ENCODE data around the gene GLRA3.

The GLRA3 gene

GRCh38 chr4:174859904-174860303, 30.9 kb upstream of the GLRA3 start:
- Histone ChIP-seq H3K4me3 (replicated peaks; ENCODE audit: low read depth, low read length) (no peak overlapping the region), H3K27me3 (replicated peaks; ENCODE audit: control insufficient read depth, insufficient read depth, low read length) (no peaks in the 10 kb centered on the region), H3K36me3 (ENCODE audit: control insufficient read depth, insufficient read depth, low read length) (no peaks in the 10 kb centered on the region)
- no peak for DNase-seq (ENCODE audit: extremely low read depth, insufficient read length)
- TF ChIP-seq CTCF (IDR thresholded peaks at IDR 0.05; ENCODE audit: insufficient read depth, low read length, poor library complexity, severe bottlenecking) = no peak

- no peak for DNase-seq (ENCODE audit: extremely low read depth, insufficient read length)
- TF ChIP-seq CTCF (IDR thresholded peaks at IDR 0.05; ENCODE audit: insufficient read depth, low read length, poor library complexity, severe bottlenecking) = no peak
- no peak overlapping the region for H3K4me3 ChIP-seq (replicated peaks; ENCODE audit: low read depth, low read length)
- H3K27me3 ChIP-seq (replicated peaks; ENCODE audit: control insufficient read depth, insufficient read depth, low read length) = no peaks in the 10 kb centered on the region
- no peaks in the 10 kb centered on the region for H3K36me3 ChIP-seq (ENCODE audit: control insufficient read depth, insufficient read depth, low read length)
Observed at GRCh38 chr4:174856926-174857800, 28.1 kb upstream of the GLRA3 start.

DNA sequence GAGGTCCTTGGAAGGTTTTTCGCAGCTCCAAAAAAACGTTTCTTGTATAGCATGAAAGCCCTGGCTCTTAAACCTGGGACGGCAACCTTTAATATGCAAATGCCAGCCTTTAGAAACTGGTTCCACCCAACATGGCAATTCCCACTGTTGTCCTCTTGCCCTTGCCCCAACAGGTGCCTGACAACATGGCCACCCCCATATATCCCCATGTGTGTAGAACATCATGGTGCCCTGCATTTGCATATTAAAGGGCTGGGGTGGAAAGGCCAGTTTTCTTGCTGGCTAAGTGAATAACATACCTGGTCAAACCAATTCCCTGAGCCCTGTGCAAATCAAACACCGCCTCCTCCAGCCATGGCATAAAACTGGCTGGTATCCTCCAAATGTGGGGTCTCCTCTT, 26.0 kb upstream of the GLRA3 start:
- no peak for DNase-seq (ENCODE audit: extremely low read depth, insufficient read length)
- Histone ChIP-seq H3K36me3 (ENCODE audit: control insufficient read depth, insufficient read depth, low read length) (no peaks in the 10 kb centered on the region), H3K27me3 (replicated peaks; ENCODE audit: control insufficient read depth, insufficient read depth, low read length) (no peaks in the 10 kb centered on the region), H3K4me3 (replicated peaks; ENCODE audit: low read depth, low read length) (no peak overlapping the region)
- no peak for TF ChIP-seq CTCF (IDR thresholded peaks at IDR 0.05; ENCODE audit: insufficient read depth, low read length, poor library complexity, severe bottlenecking)

- Histone ChIP-seq H3K36me3 (ENCODE audit: control insufficient read depth, insufficient read depth, low read length) (no peaks in the 10 kb centered on the region), H3K4me3 (replicated peaks; ENCODE audit: low read depth, low read length) (no peak overlapping the region), H3K27me3 (replicated peaks; ENCODE audit: control insufficient read depth, insufficient read depth, low read length) (no peaks in the 10 kb centered on the region)
- TF ChIP-seq CTCF (IDR thresholded peaks at IDR 0.05; ENCODE audit: insufficient read depth, low read length, poor library complexity, severe bottlenecking) = no peak
- DNase-seq (ENCODE audit: extremely low read depth, insufficient read length) = no peak
Observed at GRCh38 chr4:174853629-174854028, 24.6 kb upstream of the GLRA3 start.

DNA sequence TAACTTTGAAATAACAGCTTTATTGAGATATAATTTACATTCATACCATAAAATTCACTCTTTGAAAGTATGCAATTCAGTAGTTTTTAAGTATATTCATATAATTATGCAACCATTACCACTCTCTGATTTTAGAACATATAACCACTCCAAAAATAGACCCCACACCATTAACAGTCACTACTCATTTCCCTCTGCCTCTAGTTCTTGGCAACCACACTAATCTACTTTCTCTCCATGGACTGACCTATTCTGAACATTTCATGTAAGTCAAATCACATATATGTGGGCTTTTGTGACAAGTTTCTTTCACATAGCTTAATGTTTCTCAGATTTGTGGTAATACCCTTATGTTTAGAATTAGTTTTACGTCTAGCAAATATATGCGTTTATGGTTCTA, 19.5 kb upstream of the GLRA3 start:
- TF ChIP-seq CTCF (IDR thresholded peaks at IDR 0.05; ENCODE audit: insufficient read depth, low read length, poor library complexity, severe bottlenecking) = no peak
- H3K27me3 ChIP-seq (replicated peaks; ENCODE audit: control insufficient read depth, insufficient read depth, low read length) = no peaks in the 10 kb centered on the region
- no peak for DNase-seq (ENCODE audit: extremely low read depth, insufficient read length)
- H3K36me3 ChIP-seq (ENCODE audit: control insufficient read depth, insufficient read depth, low read length) = no peaks in the 10 kb centered on the region
- H3K4me3 ChIP-seq (replicated peaks; ENCODE audit: low read depth, low read length) = no peak overlapping the region

Measured in GM06990 (cell line).